ENCODE measurements around the gene FLNB.

The FLNB gene

GRCh38 chr3:58173029-58173668 lies 164.9 kb downstream of the FLNB start:
- CTCF ChIA-PET, result interaction anchor here (0.6 to 0.7 kb wide), 2 partner anchors 146 to 148 kb away, joined by 4 read pairs; no protein-coding TSS in a partner anchor
- H3K27ac ChIP-seq, result peak overlapping the region; percentile 49
- DNase-seq (ENCODE audit: low spot score), result no peak
- TF ChIP-seq CTCF (conservative IDR thresholded peaks at IDR 0.05; ENCODE audit: low read depth), result no peak
- POLR2A ChIA-PET (ENCODE audit: low non-redundant PET), result no interaction called here

GRCh38 chr3:58173669-58174398 lies 165.6 kb downstream of the FLNB start:
- peak overlapping the region; percentile 49 for H3K27ac ChIP-seq
- DNase-seq (ENCODE audit: low spot score), result no peak
- no peak for TF ChIP-seq CTCF (conservative IDR thresholded peaks at IDR 0.05; ENCODE audit: low read depth)
- ChIA-PET CTCF (interaction anchor here (0.6 to 0.7 kb wide), 2 partner anchors 146 to 147 kb away, joined by 4 read pairs; no protein-coding TSS in a partner anchor), POLR2A (ENCODE audit: low non-redundant PET) (no interaction called here)

- ChIA-PET CTCF (no interaction called here), POLR2A (ENCODE audit: low non-redundant PET) (no interaction called here)
- H3K27ac ChIP-seq, result peak overlapping the region; percentile 76
- DNase-seq (ENCODE audit: low spot score), result no peak
- no peak for TF ChIP-seq CTCF (conservative IDR thresholded peaks at IDR 0.05; ENCODE audit: low read depth)
These were observed 166.9 kb downstream of the FLNB start for GRCh38 chr3:58175187-58175436.

GRCh38 chr3:58175437-58176184 lies 167.4 kb downstream of the FLNB start:
- CTCF ChIA-PET, result no interaction called here
- POLR2A ChIA-PET (ENCODE audit: low non-redundant PET), result no interaction called here
- H3K27ac ChIP-seq, result peak overlapping the region; percentile 76
- no peak for DNase-seq (ENCODE audit: low spot score)
- TF ChIP-seq CTCF (conservative IDR thresholded peaks at IDR 0.05; ENCODE audit: low read depth), result no peak

GRCh38 chr3:58176185-58176530 lies 167.9 kb downstream of the FLNB start:
- ChIA-PET CTCF (no interaction called here), POLR2A (ENCODE audit: low non-redundant PET) (no interaction called here)
- no peak for TF ChIP-seq CTCF (conservative IDR thresholded peaks at IDR 0.05; ENCODE audit: low read depth)
- peak overlapping the region; percentile 76 for H3K27ac ChIP-seq
- DNase-seq (ENCODE audit: low spot score), result no peak

GRCh38 chr3:58176827-58177489 lies 168.7 kb downstream of the FLNB start:
- no peak for DNase-seq (ENCODE audit: low spot score)
- ChIA-PET POLR2A (ENCODE audit: low non-redundant PET) (no interaction called here), CTCF (interaction anchor here (0.6 to 1.9 kb wide), 11 partner anchors 9 to 410 kb away, joined by 3 to 12 read pairs (median 4); partner anchors contain the start of genes HTD2 and RPP14)
- TF ChIP-seq CTCF (conservative IDR thresholded peaks at IDR 0.05; ENCODE audit: low read depth), result no peak
- H3K27ac ChIP-seq, result peak overlapping the region; percentile 76
